Measurements from ENCODE around the gene DMWD.
A peak's percentile ranks its signal among the peaks of the same experiment; 100 is the strongest.

DMWD gene

DNA sequence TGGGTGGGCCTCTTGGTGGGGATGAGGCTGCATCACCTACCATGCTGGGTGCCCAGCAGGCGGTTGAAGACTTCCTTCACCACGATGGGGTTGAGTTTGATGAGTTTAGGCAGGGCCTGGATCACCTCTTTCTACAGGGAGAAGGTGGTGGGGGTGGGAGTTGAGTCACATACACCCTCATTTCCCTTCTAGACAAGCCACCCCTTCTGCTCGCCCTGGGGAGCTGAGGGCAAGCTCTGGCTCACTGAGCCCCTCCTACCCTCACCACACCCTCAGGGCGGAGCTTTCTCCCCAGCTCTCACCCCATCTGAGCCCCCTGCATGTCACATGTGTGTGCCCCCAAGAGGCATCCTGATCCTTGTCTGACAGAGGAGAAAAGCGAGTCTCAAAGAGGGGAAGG lies 30.1 kb upstream of the DMWD start:
- no peak overlapping the region for H2AFZ ChIP-seq (ENCODE audit: low read length)
- no peak overlapping the region for H3K18ac ChIP-seq (ENCODE audit: low read length)
- no peak overlapping the region for H3K23ac ChIP-seq (ENCODE audit: low read depth, low read length, poor library complexity)
- H4K8ac ChIP-seq (ENCODE audit: low read depth, low read length) = no peak overlapping the region
- H3K27ac ChIP-seq (replicated peaks; ENCODE audit: low read length) = no peak overlapping the region
- H4K91ac ChIP-seq (ENCODE audit: low read depth, low read length, poor library complexity) = no peak overlapping the region
- DNase-seq (ENCODE audit: low spot score) = no peak
- H3K27me3 ChIP-seq (ENCODE audit: control insufficient read depth in 3 of 3, insufficient read depth in 3 of 3, low read depth in 1 of 3, low read length in 3 of 3) = no peaks in the 10 kb centered on the region
- peaks cover 1 to 3% of the 10 kb centered on the region in 2 donors for H3K4me1 ChIP-seq (ENCODE audit: control insufficient read depth in 2 of 2, insufficient read depth in 1 of 2, low read depth in 1 of 2, low read length in 2 of 2)
- peaks cover 0 to 2% of the 10 kb centered on the region in 2 donors for H3K9me3 ChIP-seq (replicated peaks in 1 of 2; ENCODE audit: control insufficient read depth in 2 of 2, insufficient read depth in 1 of 2, low read depth in 1 of 2, low read length in 2 of 2)
- no peak overlapping the region for H2AK5ac ChIP-seq (ENCODE audit: low read depth, low read length)
- H3K4me3 ChIP-seq (ENCODE audit: low read length in 2 of 2) = no peak overlapping the region
- no peak overlapping the region for H2BK120ac ChIP-seq (ENCODE audit: low read depth, low read length)
- no peak overlapping the region for H3K4ac ChIP-seq (ENCODE audit: low read length)
- H2BK12ac ChIP-seq (ENCODE audit: low read length) = no peak overlapping the region
- H3K9ac ChIP-seq (ENCODE audit: low read depth, low read length, poor library complexity) = peak overlapping the region; percentile 34
- no peak overlapping the region for H2BK15ac ChIP-seq (ENCODE audit: low read length)
- H3K79me1 ChIP-seq (ENCODE audit: low read depth, low read length) = peaks cover 2% of the 10 kb centered on the region
- H2BK5ac ChIP-seq (ENCODE audit: low read length) = peak overlapping the region; percentile 4
- no peak overlapping the region for H3K4me2 ChIP-seq (ENCODE audit: insufficient read depth, low read length, poor library complexity, severe bottlenecking)
- H3K14ac ChIP-seq (ENCODE audit: low read length) = no peak overlapping the region
- H3K36me3 ChIP-seq (replicated peaks in 1 of 2; ENCODE audit: control insufficient read depth in 2 of 2, insufficient read depth in 2 of 2, low read length in 2 of 2) = peaks cover 55 to 85% of the 10 kb centered on the region in 2 donors
- WGBS, 2 donors (ENCODE audit: extremely low coverage in 2 of 2, insufficient read length in 2 of 2, insufficient replicate concordance in 1 of 2) = no CpG with 5 or more reads among the region's 5 CpGs

DNA sequence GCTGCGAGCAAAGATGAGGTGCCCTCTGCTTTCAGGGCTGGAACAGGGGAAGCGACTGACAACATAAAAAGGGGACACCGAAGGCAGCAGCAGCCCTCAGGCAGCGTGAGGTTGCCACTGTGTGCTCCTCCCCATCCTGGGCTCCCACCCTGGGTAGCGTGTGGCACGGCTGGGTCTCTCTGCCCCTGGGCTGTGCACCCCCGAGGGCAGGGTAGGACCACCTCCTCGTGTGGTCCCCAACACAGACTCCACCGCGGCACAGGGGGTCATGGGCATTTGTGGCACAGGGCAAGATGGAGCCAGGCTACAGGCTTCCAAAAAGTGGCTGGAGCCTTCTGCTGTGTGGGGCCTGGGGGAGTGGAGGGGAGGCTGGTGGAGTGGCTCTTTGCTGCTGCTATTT lies 28.9 kb upstream of the DMWD start:
- no peak overlapping the region for H3K18ac ChIP-seq (ENCODE audit: low read length)
- H3K36me3 ChIP-seq (replicated peaks in 1 of 2; ENCODE audit: control insufficient read depth in 2 of 2, insufficient read depth in 2 of 2, low read length in 2 of 2) = peaks cover 47 to 74% of the 10 kb centered on the region in 2 donors
- no peak overlapping the region for H3K4me3 ChIP-seq (ENCODE audit: low read length in 2 of 2)

DNA sequence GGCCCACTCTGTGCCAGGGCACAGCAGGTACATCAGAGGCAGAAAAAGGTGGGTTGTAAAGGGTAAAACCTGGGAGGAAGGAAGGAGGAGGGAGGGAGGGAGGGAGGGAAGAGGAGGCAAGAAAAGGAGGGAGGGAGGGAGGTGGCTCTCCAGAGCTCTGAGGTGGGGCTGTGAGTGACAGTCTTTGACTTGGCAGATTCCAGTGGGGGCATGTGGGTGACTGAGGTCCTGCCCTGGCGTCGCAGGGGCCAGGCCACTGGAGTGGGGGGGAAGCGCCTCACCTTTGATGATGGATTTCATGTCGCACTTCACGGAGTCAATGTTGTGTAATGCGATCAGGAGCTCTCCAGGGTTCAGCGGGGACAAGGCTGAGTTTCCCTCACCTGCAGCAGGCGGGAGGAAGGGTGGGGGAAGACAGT lies 28.5 kb upstream of the DMWD start:
- no peak overlapping the region for H3K4me3 ChIP-seq (ENCODE audit: low read length in 2 of 2)
- no peak overlapping the region for H2BK120ac ChIP-seq (ENCODE audit: low read depth, low read length)
- no CpG with 5 or more reads among the region's 8 CpGs for WGBS, 2 donors (ENCODE audit: extremely low coverage in 2 of 2, insufficient read length in 2 of 2, insufficient replicate concordance in 1 of 2)
- no peak overlapping the region for H3K18ac ChIP-seq (ENCODE audit: low read length)
- no peaks in the 10 kb centered on the region for H3K79me1 ChIP-seq (ENCODE audit: low read depth, low read length)
- DNase-seq (ENCODE audit: low spot score) = no peak
- H2AK5ac ChIP-seq (ENCODE audit: low read depth, low read length) = no peak overlapping the region
- H3K27me3 ChIP-seq (ENCODE audit: control insufficient read depth in 3 of 3, insufficient read depth in 3 of 3, low read depth in 1 of 3, low read length in 3 of 3) = no peaks in the 10 kb centered on the region
- no peak overlapping the region for H3K14ac ChIP-seq (ENCODE audit: low read length)
- H3K4me2 ChIP-seq (ENCODE audit: insufficient read depth, low read length, poor library complexity, severe bottlenecking) = no peak overlapping the region
- H2BK12ac ChIP-seq (ENCODE audit: low read length) = no peak overlapping the region
- no peak overlapping the region for H4K8ac ChIP-seq (ENCODE audit: low read depth, low read length)
- no peak overlapping the region for H4K91ac ChIP-seq (ENCODE audit: low read depth, low read length, poor library complexity)
- no peak overlapping the region for H2AFZ ChIP-seq (ENCODE audit: low read length)
- peaks cover 0 to 2% of the 10 kb centered on the region in 2 donors for H3K9me3 ChIP-seq (replicated peaks in 1 of 2; ENCODE audit: control insufficient read depth in 2 of 2, insufficient read depth in 1 of 2, low read depth in 1 of 2, low read length in 2 of 2)
- H3K27ac ChIP-seq (replicated peaks; ENCODE audit: low read length) = no peak overlapping the region
- H3K4ac ChIP-seq (ENCODE audit: low read length) = no peak overlapping the region
- no peak overlapping the region for H3K9ac ChIP-seq (ENCODE audit: low read depth, low read length, poor library complexity)
- no peak overlapping the region for H2BK15ac ChIP-seq (ENCODE audit: low read length)
- H3K36me3 ChIP-seq (replicated peaks in 1 of 2; ENCODE audit: control insufficient read depth in 2 of 2, insufficient read depth in 2 of 2, low read length in 2 of 2) = peaks cover 45 to 69% of the 10 kb centered on the region in 2 donors
- H3K23ac ChIP-seq (ENCODE audit: low read depth, low read length, poor library complexity) = peak overlapping the region; percentile 69
- peaks cover 13 to 16% of the 10 kb centered on the region in 2 donors for H3K4me1 ChIP-seq (ENCODE audit: control insufficient read depth in 2 of 2, insufficient read depth in 1 of 2, low read depth in 1 of 2, low read length in 2 of 2)
- H2BK5ac ChIP-seq (ENCODE audit: low read length) = no peak overlapping the region

More for the DNA sequence above, 28.9 kb upstream of the DMWD start:
- no peak overlapping the region for H2BK120ac ChIP-seq (ENCODE audit: low read depth, low read length)
- peaks cover 0 to 2% of the 10 kb centered on the region in 2 donors for H3K9me3 ChIP-seq (replicated peaks in 1 of 2; ENCODE audit: control insufficient read depth in 2 of 2, insufficient read depth in 1 of 2, low read depth in 1 of 2, low read length in 2 of 2)
- no peak overlapping the region for H3K14ac ChIP-seq (ENCODE audit: low read length)
- H2BK15ac ChIP-seq (ENCODE audit: low read length) = no peak overlapping the region
- no peak overlapping the region for H2BK12ac ChIP-seq (ENCODE audit: low read length)
- no peaks in the 10 kb centered on the region for H3K27me3 ChIP-seq (ENCODE audit: control insufficient read depth in 3 of 3, insufficient read depth in 3 of 3, low read depth in 1 of 3, low read length in 3 of 3)
- H4K8ac ChIP-seq (ENCODE audit: low read depth, low read length) = no peak overlapping the region
- H3K23ac ChIP-seq (ENCODE audit: low read depth, low read length, poor library complexity) = peak overlapping the region; percentile 87
- peaks cover 9 to 11% of the 10 kb centered on the region in 2 donors for H3K4me1 ChIP-seq (ENCODE audit: control insufficient read depth in 2 of 2, insufficient read depth in 1 of 2, low read depth in 1 of 2, low read length in 2 of 2)
- H3K9ac ChIP-seq (ENCODE audit: low read depth, low read length, poor library complexity) = peak overlapping the region; percentile 65
- H2AK5ac ChIP-seq (ENCODE audit: low read depth, low read length) = no peak overlapping the region
- H2AFZ ChIP-seq (ENCODE audit: low read length) = no peak overlapping the region
- H4K91ac ChIP-seq (ENCODE audit: low read depth, low read length, poor library complexity) = no peak overlapping the region
- no peak overlapping the region for H2BK5ac ChIP-seq (ENCODE audit: low read length)
- H3K79me1 ChIP-seq (ENCODE audit: low read depth, low read length) = no peaks in the 10 kb centered on the region
- no peak for DNase-seq (ENCODE audit: low spot score)
- H3K4me2 ChIP-seq (ENCODE audit: insufficient read depth, low read length, poor library complexity, severe bottlenecking) = no peak overlapping the region
- no peak overlapping the region for H3K27ac ChIP-seq (replicated peaks; ENCODE audit: low read length)
- no CpG with 5 or more reads among the region's 10 CpGs for WGBS, 2 donors (ENCODE audit: extremely low coverage in 2 of 2, insufficient read length in 2 of 2, insufficient replicate concordance in 1 of 2)
- H3K4ac ChIP-seq (ENCODE audit: low read length) = no peak overlapping the region

DNA sequence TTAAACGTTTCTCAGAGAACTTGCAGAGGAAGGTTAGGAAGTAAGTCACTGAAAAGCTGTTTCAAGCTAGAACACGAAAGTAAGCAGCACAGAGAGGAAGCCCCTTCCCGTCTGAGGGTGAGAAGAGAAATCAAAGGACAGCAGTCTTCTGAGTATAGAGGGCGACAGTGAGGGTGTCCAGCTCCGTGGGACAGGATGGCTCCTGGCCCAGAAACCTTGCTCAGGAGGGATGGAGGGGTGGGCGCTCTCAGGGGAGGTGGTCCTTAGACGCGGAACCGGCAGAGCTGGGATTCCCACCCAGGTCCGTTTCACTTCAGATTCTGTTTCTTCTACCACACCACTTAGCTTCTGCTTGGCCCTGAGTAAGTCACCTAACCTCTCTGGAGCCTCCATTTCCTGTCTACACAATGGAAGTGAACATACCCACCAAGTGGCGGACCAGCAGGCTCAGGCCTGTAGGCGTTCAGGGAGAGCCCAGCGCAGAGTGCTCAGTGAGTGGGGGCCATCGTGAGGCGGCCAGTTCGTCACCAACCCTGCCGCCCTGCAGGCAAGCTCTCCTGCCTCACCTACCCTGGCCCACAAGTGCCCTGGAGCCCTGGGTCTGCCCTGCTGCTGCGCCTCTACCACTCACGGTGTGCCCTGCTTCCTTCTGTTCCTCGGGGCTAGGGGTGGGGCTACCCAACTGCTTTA lies 27.9 kb upstream of the DMWD start:
- Histone ChIP-seq H3K36me3 (replicated peaks in 1 of 2; ENCODE audit: control insufficient read depth in 2 of 2, insufficient read depth in 2 of 2, low read length in 2 of 2) (peaks cover 40 to 63% of the 10 kb centered on the region in 2 donors), H3K27ac (replicated peaks; ENCODE audit: low read length) (no peak overlapping the region), H2AK5ac (ENCODE audit: low read depth, low read length) (no peak overlapping the region), H2AFZ (ENCODE audit: low read length) (no peak overlapping the region), H3K14ac (ENCODE audit: low read length) (no peak overlapping the region), H3K9me3 (replicated peaks in 1 of 2; ENCODE audit: control insufficient read depth in 2 of 2, insufficient read depth in 1 of 2, low read depth in 1 of 2, low read length in 2 of 2) (peaks cover 0 to 2% of the 10 kb centered on the region in 2 donors), H3K27me3 (ENCODE audit: control insufficient read depth in 3 of 3, insufficient read depth in 3 of 3, low read depth in 1 of 3, low read length in 3 of 3) (no peaks in the 10 kb centered on the region), H4K8ac (ENCODE audit: low read depth, low read length) (no peak overlapping the region), H4K91ac (ENCODE audit: low read depth, low read length, poor library complexity) (no peak overlapping the region), H3K79me1 (ENCODE audit: low read depth, low read length) (no peaks in the 10 kb centered on the region), H2BK12ac (ENCODE audit: low read length) (no peak overlapping the region), H2BK5ac (ENCODE audit: low read length) (no peak overlapping the region), H3K4me3 (ENCODE audit: low read length in 2 of 2) (no peak overlapping the region), H3K18ac (ENCODE audit: low read length) (no peak overlapping the region), H2BK15ac (ENCODE audit: low read length) (no peak overlapping the region), H3K23ac (ENCODE audit: low read depth, low read length, poor library complexity) (peak overlapping the region; percentile 69), H3K4ac (ENCODE audit: low read length) (no peak overlapping the region), H3K4me1 (ENCODE audit: control insufficient read depth in 2 of 2, insufficient read depth in 1 of 2, low read depth in 1 of 2, low read length in 2 of 2) (peaks cover 14 to 17% of the 10 kb centered on the region in 2 donors), H3K4me2 (ENCODE audit: insufficient read depth, low read length, poor library complexity, severe bottlenecking) (no peak overlapping the region), H3K9ac (ENCODE audit: low read depth, low read length, poor library complexity) (peak overlapping the region; percentile 24), H2BK120ac (ENCODE audit: low read depth, low read length) (no peak overlapping the region)
- no peak for DNase-seq (ENCODE audit: low spot score)
- no CpG with 5 or more reads among the region's 20 CpGs for WGBS, 2 donors (ENCODE audit: extremely low coverage in 2 of 2, insufficient read length in 2 of 2, insufficient replicate concordance in 1 of 2)

Data from neuronal stem cell (in vitro differentiated cells).